Measurements from ENCODE around the gene SULF2.

SULF2 gene

GRCh38 chr20:47713878-47714450 lies 71.3 kb downstream of the SULF2 start:
- FAIRE-seq = no peak
- DNase-seq (ENCODE audit: low spot score) = no peak

- FAIRE-seq (no peak), DNase-seq (ENCODE audit: low spot score) (no peak)
These were observed 72.1 kb downstream of the SULF2 start for GRCh38 chr20:47713163-47713562.

GRCh38 chr20:47711046-47711752 lies 74.1 kb downstream of the SULF2 start:
- DNase-seq (ENCODE audit: low spot score) = no peak

GRCh38 chr20:47710665-47711045 lies 74.6 kb downstream of the SULF2 start:
- no peak for FAIRE-seq
- no peak for DNase-seq (ENCODE audit: low spot score)

More at GRCh38 chr20:47711046-47711752, 74.1 kb downstream of the SULF2 start:
- no peak for FAIRE-seq

GRCh38 chr20:47708953-47709833 lies 76.1 kb downstream of the SULF2 start:
- FAIRE-seq = no peak
- DNase-seq (ENCODE audit: low spot score) = no peak

- no peak for DNase-seq (ENCODE audit: low spot score)
- no peak for FAIRE-seq
These were observed 77.0 kb downstream of the SULF2 start for GRCh38 chr20:47708140-47708807.

- DNase-seq (ENCODE audit: low spot score) = no peak
- no peak for FAIRE-seq
These were observed 78.9 kb downstream of the SULF2 start for GRCh38 chr20:47706345-47706744.

- FAIRE-seq (no peak), DNase-seq (ENCODE audit: low spot score) (no peak)
These were observed 79.8 kb downstream of the SULF2 start for GRCh38 chr20:47705497-47705856.

- DNase-seq (ENCODE audit: low spot score) (peak; percentile 57), FAIRE-seq (no peak)
These were observed 80.4 kb downstream of the SULF2 start for GRCh38 chr20:47704746-47705496.

GRCh38 chr20:47703748-47704147 lies 81.5 kb downstream of the SULF2 start:
- FAIRE-seq = no peak
- DNase-seq (ENCODE audit: low spot score) = no peak

- DNase-seq (ENCODE audit: low spot score) = peak; percentile 81
- FAIRE-seq = peak; percentile 5
These were observed 83.7 kb downstream of the SULF2 start for GRCh38 chr20:47701612-47702011.

- DNase-seq (ENCODE audit: low spot score) (no peak), FAIRE-seq (no peak)
These were observed 85.0 kb downstream of the SULF2 start for GRCh38 chr20:47700327-47700726.

- DNase-seq (ENCODE audit: low spot score) (no peak), FAIRE-seq (no peak)
These were observed 85.5 kb downstream of the SULF2 start for GRCh38 chr20:47699818-47700217.

- no peak for DNase-seq (ENCODE audit: low spot score)
- no peak for FAIRE-seq
These were observed 87.1 kb downstream of the SULF2 start for GRCh38 chr20:47698142-47698541.

GRCh38 chr20:47696856-47697255 lies 88.4 kb downstream of the SULF2 start:
- DNase-seq (ENCODE audit: low spot score) = no peak
- no peak for FAIRE-seq

- DNase-seq (ENCODE audit: low spot score) (no peak), FAIRE-seq (no peak)
These were observed 91.1 kb downstream of the SULF2 start for GRCh38 chr20:47694021-47694818.

- DNase-seq (ENCODE audit: low spot score) = no peak
- no peak for FAIRE-seq
These were observed 93.7 kb downstream of the SULF2 start for GRCh38 chr20:47691625-47692024.

GRCh38 chr20:47689731-47690130 lies 95.5 kb downstream of the SULF2 start:
- FAIRE-seq (no peak), DNase-seq (ENCODE audit: low spot score) (no peak)

- DNase-seq (ENCODE audit: low spot score) = no peak
- FAIRE-seq = no peak
These were observed 96.6 kb downstream of the SULF2 start for GRCh38 chr20:47688385-47689381.

Data from urothelium cell line (cell line).